Effector memory CD8-positive, alpha-beta T cell (primary cell): ENCODE results near the gene TGDS.

Experiments
- ATAC-seq: fragments of 150-1000 bp; cut with Tn5 transposase; replicated peaks from 2 replicates; pipeline ENCODE4 v1.10.0; 2021; ENCODE audit warnings: mild to moderate bottlenecking, moderate library complexity
- DNase-seq, 3 experiments: peaks; one replicate each; pipeline ENCODE4 v3.0.0; 2021
- H3K27ac Mint-ChIP-seq, 2 donors: one replicate each; pipeline ENCODE4 v1.8.0; 2022; ENCODE audit warnings: mild to moderate bottlenecking in 2 of 2, mixed read lengths in 2 of 2, moderate library complexity in 2 of 2
- H3K27me3 Mint-ChIP-seq, 2 donors: one replicate each; pipeline ENCODE4 v1.8.0; 2022; ENCODE audit warnings: mixed read lengths in 2 of 2
- H3K36me3 Mint-ChIP-seq: one replicate; pipeline ENCODE4 v1.8.0; 2022; ENCODE audit warnings: mild to moderate bottlenecking, moderate library complexity, mixed read lengths; ENCODE audit not compliant: insufficient read depth
- H3K4me1 Mint-ChIP-seq, 2 donors: one replicate each; pipeline ENCODE4 v1.8.0; 2022; ENCODE audit warnings: low read depth in 2 of 2, mixed read lengths in 2 of 2
- H3K4me3 Mint-ChIP-seq, 2 donors: one replicate each; pipeline ENCODE4 v1.8.0; 2022; ENCODE audit warnings: mild to moderate bottlenecking in 2 of 2, mixed read lengths in 2 of 2, moderate library complexity in 2 of 2
- H3K9me3 Mint-ChIP-seq, 2 donors: one replicate each; pipeline ENCODE4 v1.8.0; 2022; ENCODE audit warnings: mixed read lengths in 2 of 2

The TGDS gene

DNA sequence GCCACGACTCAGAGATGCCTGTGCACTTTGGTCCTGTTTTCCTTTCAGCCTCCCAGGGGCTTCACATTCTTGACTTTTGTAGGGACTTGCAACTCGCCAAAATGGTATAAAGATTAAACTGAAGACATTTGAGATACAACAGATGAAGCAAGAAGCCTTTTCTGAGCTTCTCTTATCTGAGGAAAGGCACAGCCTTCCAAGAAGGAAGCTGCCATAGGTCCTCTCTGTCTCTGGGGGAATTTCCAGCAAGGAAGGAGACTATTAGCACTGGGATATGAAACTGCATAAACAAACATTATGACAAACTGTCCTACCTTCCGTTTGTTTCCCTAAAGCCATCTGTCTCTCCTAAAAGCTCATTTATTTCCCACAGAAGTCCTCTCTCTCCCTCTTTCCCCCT is 39.3 kb downstream of the TGDS start:
- no peak overlapping the region for H3K4me3 Mint-ChIP-seq

DNA sequence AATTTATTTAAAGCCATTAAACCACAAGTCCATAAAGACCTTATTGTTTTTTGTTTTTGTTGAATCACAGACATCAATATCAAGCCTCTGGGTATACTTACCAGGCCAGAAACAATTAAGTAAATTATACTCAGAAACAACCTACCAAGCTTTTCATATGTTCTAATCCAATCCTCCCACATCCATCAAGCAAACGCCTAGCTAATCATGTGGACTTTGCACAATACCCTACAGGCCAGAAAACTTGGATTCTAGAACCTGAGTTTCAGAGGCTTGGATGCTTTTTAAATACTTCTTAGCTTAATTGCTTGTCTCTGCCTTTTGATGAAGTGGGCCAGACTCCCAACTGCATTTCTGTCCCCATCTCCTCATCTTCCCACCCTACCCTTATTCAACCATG is 39.9 kb downstream of the TGDS start:
- Mint-ChIP-seq H3K4me3 (no peak overlapping the region), H3K27ac (no peak overlapping the region), H3K27me3 (no peaks in the 10 kb centered on the region), H3K36me3 (peaks cover 4% of the 10 kb centered on the region), H3K4me1 (peaks cover 0 to 6% of the 10 kb centered on the region in 2 donors), H3K9me3 (no peaks in the 10 kb centered on the region)
- ATAC-seq (no peak), DNase-seq (no peak)

More for the DNA sequence above, 39.3 kb downstream of the TGDS start:
- Mint-ChIP-seq H3K27ac (no peak overlapping the region), H3K4me1 (peaks cover 0 to 6% of the 10 kb centered on the region in 2 donors), H3K27me3 (no peaks in the 10 kb centered on the region), H3K9me3 (no peaks in the 10 kb centered on the region), H3K36me3 (no peaks in the 10 kb centered on the region)
- ATAC-seq, result no peak
- DNase-seq, result no peak

DNA sequence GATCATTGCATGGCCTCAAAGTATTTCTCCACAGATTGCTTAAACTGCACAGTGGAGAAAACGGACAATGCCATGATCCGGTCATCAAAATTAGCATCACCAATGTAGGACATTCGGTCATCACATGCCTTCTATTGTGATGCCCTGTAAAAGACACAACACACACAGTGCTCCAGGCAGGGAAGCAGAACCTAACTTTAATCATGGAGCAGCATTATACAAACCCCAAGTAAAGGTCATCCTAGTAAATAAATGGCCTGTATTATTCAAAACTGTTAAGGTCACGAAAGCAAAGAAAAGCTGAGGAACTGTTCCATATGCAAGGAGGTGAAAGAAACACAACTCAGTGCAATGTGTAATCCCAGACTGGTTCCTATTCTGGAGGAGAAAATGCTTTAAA is 42.2 kb downstream of the TGDS start:
- no peak overlapping the region for H3K27ac Mint-ChIP-seq
- ATAC-seq, result no peak
- peaks cover 22% of the 10 kb centered on the region for H3K36me3 Mint-ChIP-seq
- H3K4me1 Mint-ChIP-seq, result peaks cover 6 to 10% of the 10 kb centered on the region in 2 donors
- H3K27me3 Mint-ChIP-seq, result peaks cover 6 to 9% of the 10 kb centered on the region in 2 donors
- no peak overlapping the region for H3K4me3 Mint-ChIP-seq
- no peaks in the 10 kb centered on the region for H3K9me3 Mint-ChIP-seq
- no peak for DNase-seq

DNA sequence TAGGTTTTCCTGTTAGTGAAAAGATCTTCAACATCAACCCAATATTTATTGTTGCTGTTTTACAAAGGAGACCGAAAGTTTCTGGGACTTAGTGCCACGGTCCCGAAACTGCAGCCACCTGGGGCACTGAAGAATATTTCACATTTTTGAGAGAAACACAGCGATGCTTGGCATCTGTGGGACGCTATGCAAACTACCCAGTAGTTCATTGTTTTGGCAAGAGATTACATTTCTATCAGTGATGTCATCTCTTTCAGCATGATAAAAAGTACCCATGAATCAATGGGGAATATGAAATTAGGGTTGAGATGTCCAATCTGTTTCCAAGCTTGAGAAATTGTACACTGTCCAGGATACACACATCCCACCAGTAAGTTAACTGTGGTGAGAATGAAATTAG is 43.9 kb downstream of the TGDS start:
- DNase-seq (no peak), ATAC-seq (no peak)
- Mint-ChIP-seq H3K27ac (no peak overlapping the region), H3K9me3 (no peaks in the 10 kb centered on the region), H3K27me3 (peaks cover 6 to 9% of the 10 kb centered on the region in 2 donors), H3K4me3 (no peak overlapping the region), H3K4me1 (peaks cover 15 to 18% of the 10 kb centered on the region in 2 donors), H3K36me3 (peaks cover 30% of the 10 kb centered on the region)

DNA sequence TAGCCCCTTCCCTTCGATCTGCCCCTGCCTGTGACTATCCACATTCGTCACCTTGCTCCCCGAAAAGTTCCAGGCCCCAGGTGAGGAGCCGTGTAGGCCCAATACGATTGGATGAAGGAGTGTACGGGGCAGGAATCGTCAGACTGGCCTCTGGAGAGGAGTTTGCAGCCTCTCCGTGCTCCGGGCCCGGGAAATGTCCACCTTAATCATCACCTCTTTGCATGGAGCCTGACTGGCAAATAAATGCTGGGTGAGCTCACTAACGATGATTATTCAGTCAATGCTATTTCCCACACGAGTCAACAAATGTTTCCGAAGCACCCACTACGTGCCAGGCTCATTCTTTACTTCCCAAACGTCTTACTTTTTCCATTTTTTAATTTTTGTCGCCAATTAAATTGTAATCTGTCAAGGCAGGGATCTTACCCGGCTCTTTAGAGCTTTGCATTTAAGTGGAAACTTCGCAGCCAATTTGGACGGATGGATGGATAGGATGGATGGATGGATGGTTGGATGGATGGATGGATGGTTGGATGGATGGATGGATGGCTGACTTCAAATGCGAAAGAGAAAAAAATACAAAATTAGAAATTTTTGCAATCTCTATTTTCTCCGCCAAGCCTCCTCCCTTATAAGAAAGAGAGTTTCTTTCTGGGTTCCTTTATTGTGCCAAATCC is 45.8 kb downstream of the TGDS start:
- H3K27ac Mint-ChIP-seq, result peak overlapping the region; percentile 99 to 100
- ATAC-seq, result peak; percentile 1
- no peak for DNase-seq

GRCh38 chr13:94549232-94550061 is 46.5 kb downstream of the TGDS start:
- peak; percentile 90 for ATAC-seq
- H3K27me3 Mint-ChIP-seq, result peaks cover 6 to 9% of the 10 kb centered on the region in 2 donors
- H3K9me3 Mint-ChIP-seq, result peaks cover 0 to 2% of the 10 kb centered on the region in 2 donors
- peak; percentile 93 to 96 (median 93) for DNase-seq
- H3K4me3 Mint-ChIP-seq, result peak overlapping the region; percentile 87 to 88
- H3K36me3 Mint-ChIP-seq, result peaks cover 30% of the 10 kb centered on the region
- peak overlapping the region; percentile 99 to 100 for H3K27ac Mint-ChIP-seq
- peaks cover 15 to 18% of the 10 kb centered on the region in 2 donors for H3K4me1 Mint-ChIP-seq

More for the DNA sequence above, 45.8 kb downstream of the TGDS start:
- Mint-ChIP-seq H3K4me1 (peaks cover 15 to 18% of the 10 kb centered on the region in 2 donors), H3K36me3 (peaks cover 30% of the 10 kb centered on the region), H3K27me3 (peaks cover 6 to 9% of the 10 kb centered on the region in 2 donors), H3K9me3 (peaks cover 0 to 2% of the 10 kb centered on the region in 2 donors), H3K4me3 (peak overlapping the region; percentile 87 to 88)

GRCh38 chr13:94548821-94549231 is 47.1 kb downstream of the TGDS start:
- Mint-ChIP-seq H3K4me3 (peak overlapping the region; percentile 87 to 88), H3K27me3 (peaks cover 6 to 9% of the 10 kb centered on the region in 2 donors), H3K4me1 (peaks cover 15 to 18% of the 10 kb centered on the region in 2 donors), H3K36me3 (peaks cover 30% of the 10 kb centered on the region), H3K9me3 (peaks cover 0 to 2% of the 10 kb centered on the region in 2 donors), H3K27ac (peak overlapping the region; percentile 99 to 100)
- peak; percentile 31 to 52 (median 33) for DNase-seq
- peak; percentile 34 for ATAC-seq

GRCh38 chr13:94548382-94548781 is 47.6 kb downstream of the TGDS start:
- DNase-seq (peak in 1 of 3 experiments; percentile 1), ATAC-seq (no peak)
- Mint-ChIP-seq H3K4me3 (peak overlapping the region; percentile 87 to 88), H3K27me3 (peaks cover 6 to 9% of the 10 kb centered on the region in 2 donors), H3K9me3 (peaks cover 0 to 2% of the 10 kb centered on the region in 2 donors), H3K27ac (peak overlapping the region; percentile 99 to 100), H3K4me1 (peaks cover 15 to 18% of the 10 kb centered on the region in 2 donors), H3K36me3 (peaks cover 30% of the 10 kb centered on the region)

GRCh38 chr13:94546061-94546839 is 49.7 kb downstream of the TGDS start:
- H3K36me3 Mint-ChIP-seq, result peaks cover 29% of the 10 kb centered on the region
- DNase-seq (no peak), ATAC-seq (no peak)
- peaks cover 0 to 2% of the 10 kb centered on the region in 2 donors for H3K9me3 Mint-ChIP-seq
- peaks cover 6 to 9% of the 10 kb centered on the region in 2 donors for H3K27me3 Mint-ChIP-seq
- H3K4me3 Mint-ChIP-seq, result no peak overlapping the region
- H3K27ac Mint-ChIP-seq, result no peak overlapping the region
- peaks cover 15 to 18% of the 10 kb centered on the region in 2 donors for H3K4me1 Mint-ChIP-seq

DNA sequence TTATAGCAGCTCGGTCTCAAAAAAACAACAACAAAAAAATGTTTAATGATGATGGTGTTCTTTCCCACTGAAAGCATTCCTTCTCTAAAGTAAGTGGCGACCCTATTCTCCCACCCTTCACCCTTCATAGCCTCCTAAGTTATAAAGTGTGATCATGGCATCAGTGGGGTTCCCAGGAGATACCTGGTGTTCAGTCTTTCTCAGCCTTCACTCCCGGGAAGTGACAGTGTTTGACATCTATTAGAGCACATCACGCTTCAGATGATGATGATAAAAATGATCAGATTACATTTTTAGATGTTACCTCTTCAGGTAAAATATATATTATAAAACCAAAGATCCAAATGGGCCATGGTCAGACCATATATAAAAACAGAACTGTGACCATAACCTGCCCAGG is 51.0 kb downstream of the TGDS start:
- Mint-ChIP-seq H3K27ac (no peak overlapping the region), H3K36me3 (peaks cover 20% of the 10 kb centered on the region), H3K4me3 (no peak overlapping the region), H3K9me3 (peaks cover 0 to 2% of the 10 kb centered on the region in 2 donors), H3K4me1 (peaks cover 15 to 18% of the 10 kb centered on the region in 2 donors), H3K27me3 (peaks cover 6 to 8% of the 10 kb centered on the region in 2 donors)
- no peak for ATAC-seq
- DNase-seq, result no peak

- ATAC-seq (no peak), DNase-seq (no peak)
- peaks cover under 1% of the 10 kb centered on the region for H3K36me3 Mint-ChIP-seq
- H3K27ac Mint-ChIP-seq, result peak overlapping the region in 1 of 2 donors; percentile 82
- H3K4me1 Mint-ChIP-seq, result peaks cover 1 to 5% of the 10 kb centered on the region in 2 donors
- H3K4me3 Mint-ChIP-seq, result no peak overlapping the region
- peaks cover 9% of the 10 kb centered on the region in 2 donors for H3K27me3 Mint-ChIP-seq
- H3K9me3 Mint-ChIP-seq, result peaks cover 0 to 2% of the 10 kb centered on the region in 2 donors
Measured at GRCh38 chr13:94542917-94543316, 53.0 kb downstream of the TGDS start.

DNA sequence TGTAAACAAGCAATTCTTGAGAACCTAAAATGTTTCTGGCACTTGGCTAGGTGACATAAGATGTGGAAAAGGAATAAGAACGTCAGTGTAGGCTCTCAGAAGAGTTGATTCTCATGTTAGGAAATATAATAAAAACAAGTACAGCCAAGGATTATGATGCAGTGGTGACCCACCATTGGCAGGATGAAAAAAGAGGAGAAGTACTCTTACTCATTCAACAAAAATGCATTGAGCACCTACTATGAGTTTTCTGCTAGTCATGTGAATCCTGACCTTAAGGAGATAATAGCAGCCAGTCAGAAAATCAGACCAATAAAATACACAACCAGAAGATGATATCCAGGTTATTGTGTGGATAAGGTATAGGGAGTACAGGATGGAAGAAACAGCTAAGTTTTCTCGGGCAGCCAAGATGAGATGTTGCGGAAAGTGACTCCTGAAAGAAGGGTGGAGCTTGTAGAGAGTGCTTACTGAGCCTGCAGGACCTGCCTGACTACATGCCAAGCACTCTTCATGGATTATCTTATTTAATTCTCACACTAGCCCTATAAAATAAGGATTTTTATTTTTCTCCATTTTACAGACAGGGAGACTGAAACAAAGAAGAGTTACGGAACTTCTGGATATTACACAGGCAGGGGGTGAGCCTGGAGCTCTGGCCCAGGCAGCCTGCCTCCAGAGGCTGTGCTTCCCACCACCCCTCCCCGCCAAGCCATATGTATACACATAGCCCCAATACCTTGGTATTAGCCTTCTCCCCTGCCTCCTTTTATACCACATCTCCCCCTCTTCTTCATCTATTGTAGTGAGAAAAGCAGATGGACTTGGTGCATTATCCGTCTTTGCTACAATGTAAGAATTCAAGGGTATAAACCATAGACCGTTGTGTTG is 58.0 kb downstream of the TGDS start:
- Mint-ChIP-seq H3K4me3 (no peak overlapping the region), H3K4me1 (no peaks in the 10 kb centered on the region)

More for the DNA sequence above, 58.0 kb downstream of the TGDS start:
- ATAC-seq (no peak), DNase-seq (no peak)
- Mint-ChIP-seq H3K27ac (no peak overlapping the region), H3K27me3 (peaks cover 17 to 33% of the 10 kb centered on the region in 2 donors), H3K9me3 (no peaks in the 10 kb centered on the region), H3K36me3 (no peaks in the 10 kb centered on the region)
